IMR-90 (cell line): Measurements from ENCODE around the gene PARL.

Source experiments
- BHLHE40 ChIP-seq: fragments of 150-350 bp; IDR thresholded peaks from 2 replicates; pipeline ENCODE4 v1.6.1; 2016; ENCODE audit warnings: mild to moderate bottlenecking, low read depth, low read length
- CEBPB ChIP-seq: IDR thresholded peaks from 2 replicates; pipeline ENCODE4 v1.6.1; 2012; ENCODE audit warnings: low read depth, low read length, improper control_type of control experiment
- MAFK ChIP-seq: IDR thresholded peaks from 2 replicates; pipeline ENCODE4 v1.6.1; 2012; ENCODE audit warnings: low read depth, low read length, improper control_type of control experiment
- MAZ ChIP-seq: IDR thresholded peaks from 2 replicates; pipeline ENCODE4 v1.6.1; 2012; ENCODE audit warnings: low read depth, mild to moderate bottlenecking, low read length, improper control_type of control experiment, moderate library complexity, borderline replicate concordance
- POLR2A ChIP-seq: IDR thresholded peaks from 2 replicates; pipeline ENCODE4 v1.6.1; 2012; ENCODE audit warnings: mild to moderate bottlenecking, low read depth, low read length
- RAD21 ChIP-seq: IDR thresholded peaks from 2 replicates; pipeline ENCODE4 v1.6.1; 2012; ENCODE audit warnings: low read length, improper control_type of control experiment
- RFX5 ChIP-seq: IDR thresholded peaks from 2 replicates; pipeline ENCODE4 v1.8.0; 2012; ENCODE audit warnings: low read depth, mild to moderate bottlenecking, low read length, moderate library complexity
- SMC3 ChIP-seq: fragments of 150-350 bp; IDR thresholded peaks from 2 replicates; pipeline ENCODE4 v1.6.1; 2016; ENCODE audit warnings: low read depth, mild to moderate bottlenecking, antibody characterized with exemption, low read length, moderate library complexity
- TF ChIP-seq, protein P1 (sequence below): conservative IDR thresholded peaks from 2 replicates; pipeline ENCODE4 v1.5.1; 2012; ENCODE audit warnings: mild to moderate bottlenecking, low read depth, low read length, improper control_type of control experiment

DNA sequence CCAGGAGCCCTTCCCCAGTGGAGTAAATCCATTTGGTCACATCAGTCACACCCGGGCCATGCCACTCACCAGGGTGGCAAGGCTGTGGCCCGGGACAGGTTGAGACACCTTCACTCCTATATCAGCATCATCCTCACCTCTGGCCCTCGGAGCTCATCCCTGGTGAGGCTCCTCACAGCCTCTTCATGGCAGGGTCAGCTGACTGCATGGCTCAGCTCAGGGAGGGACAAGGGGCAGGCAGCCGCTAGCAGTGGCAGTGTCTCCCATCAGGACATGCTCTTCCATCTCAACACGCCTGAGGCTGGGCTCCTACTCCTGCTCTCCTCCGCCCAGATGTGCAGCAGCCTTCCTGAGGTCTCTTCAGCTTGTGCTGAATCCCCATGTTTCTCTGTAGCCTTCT lies 26.4 kb upstream of the PARL start:
- TF ChIP-seq, protein P1, sequence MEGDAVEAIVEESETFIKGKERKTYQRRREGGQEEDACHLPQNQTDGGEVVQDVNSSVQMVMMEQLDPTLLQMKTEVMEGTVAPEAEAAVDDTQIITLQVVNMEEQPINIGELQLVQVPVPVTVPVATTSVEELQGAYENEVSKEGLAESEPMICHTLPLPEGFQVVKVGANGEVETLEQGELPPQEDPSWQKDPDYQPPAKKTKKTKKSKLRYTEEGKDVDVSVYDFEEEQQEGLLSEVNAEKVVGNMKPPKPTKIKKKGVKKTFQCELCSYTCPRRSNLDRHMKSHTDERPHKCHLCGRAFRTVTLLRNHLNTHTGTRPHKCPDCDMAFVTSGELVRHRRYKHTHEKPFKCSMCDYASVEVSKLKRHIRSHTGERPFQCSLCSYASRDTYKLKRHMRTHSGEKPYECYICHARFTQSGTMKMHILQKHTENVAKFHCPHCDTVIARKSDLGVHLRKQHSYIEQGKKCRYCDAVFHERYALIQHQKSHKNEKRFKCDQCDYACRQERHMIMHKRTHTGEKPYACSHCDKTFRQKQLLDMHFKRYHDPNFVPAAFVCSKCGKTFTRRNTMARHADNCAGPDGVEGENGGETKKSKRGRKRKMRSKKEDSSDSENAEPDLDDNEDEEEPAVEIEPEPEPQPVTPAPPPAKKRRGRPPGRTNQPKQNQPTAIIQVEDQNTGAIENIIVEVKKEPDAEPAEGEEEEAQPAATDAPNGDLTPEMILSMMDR = no peak
- TF ChIP-seq RAD21 = no peak
- no peak for TF ChIP-seq CEBPB
- no peak for TF ChIP-seq RFX5
- TF ChIP-seq POLR2A = no peak
- TF ChIP-seq MAZ = no peak
- no peak for TF ChIP-seq BHLHE40
- no peak for TF ChIP-seq SMC3
- TF ChIP-seq MAFK = no peak
